SK-N-SH (cell line): ENCODE data around the gene ACTR3. TPM values are rescaled to one million over a fixed set of nuclear protein-coding genes. Genes with fewer than 3 reads are reported as not detected.

Experiments used
- CTCF ChIA-PET: fragments of 300-600, 350-600 bp; formaldehyde crosslinking; extraction: SDS; loops from one replicate; lab custom pipeline; 2021; lab: Yijun Ruan, JAX
- POLR2A ChIA-PET: fragments of 350-600 bp; sonication (Branson Sonifier 250); formaldehyde crosslinking; extraction: SDS; loops from one replicate; lab custom pipeline; 2020; ENCODE audit warnings: antibody characterized with exemption, inconsistent platforms; lab: Yijun Ruan, JAX
- DNase-seq: peaks from one replicate; pipeline ENCODE4 v3.0.0; 2012
- H2AFZ ChIP-seq: fragments of 200-600 bp; sonication (generic); 2 replicates; pipeline ENCODE4 v1.8.1; 2016; ENCODE audit warnings: antibody characterized with exemption, mild to moderate bottlenecking, low read depth
- H3F3A ChIP-seq: fragments of 200-600 bp; sonication (generic); replicated peaks from 2 replicates; pipeline ENCODE3; 2016; ENCODE audit warnings: antibody characterized with exemption, mild to moderate bottlenecking; ENCODE audit not compliant: insufficient read depth
- H3K27ac ChIP-seq, 2 experiments: fragments of 200-500 bp in 1 of 2; fragments of 200-600 bp in 1 of 2; sonication (Bioruptor generic) in 1 of 2; sonication (generic), shearing (Covaris generic) in 1 of 2; 2 replicates each; pipeline versions ENCODE4 v1.5.1 to v1.6.1; 2014 to 2016; ENCODE audit warnings: low read depth in 2 of 2, inconsistent platforms in 1 of 2, low read length in 1 of 2, mild to moderate bottlenecking in 1 of 2, mixed read lengths in 1 of 2
- H3K27me3 ChIP-seq: fragments of 200-600 bp; sonication (generic), shearing (Covaris generic); 2 replicates; pipeline ENCODE4 v1.6.1; 2016; ENCODE audit warnings: mixed run types; ENCODE audit not compliant: insufficient read depth
- H3K36me3 ChIP-seq, 2 experiments: fragments of 200-500 bp in 1 of 2; fragments of 200-600 bp in 1 of 2; sonication (Bioruptor generic) in 1 of 2; sonication (generic) in 1 of 2; replicated peaks in 1 of 2; 2 replicates each; pipeline versions ENCODE3 to v1.5.1; 2014 to 2016; ENCODE audit warnings: low read length in 1 of 2, mild to moderate bottlenecking in 1 of 2; ENCODE audit not compliant: insufficient read depth in 2 of 2, control insufficient read depth in 1 of 2
- H3K4me1 ChIP-seq, 2 experiments: fragments of 200-500 bp in 1 of 2; fragments of 200-600 bp in 1 of 2; sonication (Bioruptor generic) in 1 of 2; sonication (generic), shearing (Covaris generic) in 1 of 2; 2 replicates each; pipeline versions ENCODE4 v1.5.1 to v1.6.1; 2014 to 2016; ENCODE audit warnings: low read depth in 1 of 2, low read length in 1 of 2, mixed run types in 1 of 2; ENCODE audit not compliant: insufficient read depth in 2 of 2, control insufficient read depth in 1 of 2
- H3K4me2 ChIP-seq: fragments of 200-600 bp; sonication (generic), shearing (Covaris generic); 2 replicates; pipeline ENCODE4 v1.6.1; 2017; ENCODE audit warnings: mixed run types
- H3K4me3 ChIP-seq, 2 experiments: fragments of 200-500 bp in 1 of 2; fragments of 200-600 bp in 1 of 2; sonication (Bioruptor generic) in 1 of 2; sonication (generic), shearing (Covaris generic) in 1 of 2; 2 replicates each; pipeline versions ENCODE4 v1.5.1 to v1.8.1; 2014 to 2016; ENCODE audit warnings: low read depth in 2 of 2, inconsistent platforms in 1 of 2, low read length in 1 of 2, mild to moderate bottlenecking in 1 of 2, mixed read lengths in 1 of 2, moderate library complexity in 1 of 2
- H3K79me2 ChIP-seq: fragments of 200-600 bp; sonication (generic); 2 replicates; pipeline ENCODE4 v1.8.1; 2017; ENCODE audit warnings: mild to moderate bottlenecking; ENCODE audit not compliant: insufficient read depth
- H3K9ac ChIP-seq: fragments of 200-600 bp; sonication (generic); 2 replicates; pipeline ENCODE4 v1.6.1; 2017; ENCODE audit warnings: mixed run types
- H3K9me2 ChIP-seq: fragments of 200-600 bp; sonication (generic); 2 replicates; pipeline ENCODE4 v1.6.1; 2017; ENCODE audit warnings: mixed run types
- H3K9me3 ChIP-seq: fragments of 200-600 bp; sonication (generic); 2 replicates; pipeline ENCODE4 v1.6.1; 2017; ENCODE audit warnings: mixed run types, mild to moderate bottlenecking, moderate library complexity
- H4K20me1 ChIP-seq: fragments of 200-600 bp; sonication (generic); 2 replicates; pipeline ENCODE4 v1.6.1; 2017; ENCODE audit warnings: mild to moderate bottlenecking, mixed run types; ENCODE audit not compliant: insufficient read depth
- CHD2 ChIP-seq: fragments of 150-350 bp; IDR thresholded peaks from 2 replicates; pipeline ENCODE4 v1.6.1; 2018; ENCODE audit warnings: low read length; ENCODE audit not compliant: partially characterized antibody
- EZH2phosphoT487 ChIP-seq: fragments of 200-600 bp; sonication (generic); IDR thresholded peaks from 2 replicates; pipeline ENCODE4 v1.6.1; 2017; ENCODE audit warnings: low read depth, mixed run types, mild to moderate bottlenecking, antibody characterized with exemption, moderate library complexity, borderline replicate concordance
- FOSL2 ChIP-seq: IDR thresholded peaks from 2 replicates; pipeline ENCODE4 v1.4.0; 2012; ENCODE audit warnings: low read depth, mild to moderate bottlenecking, moderate library complexity, borderline replicate concordance
- FOXM1 ChIP-seq: IDR thresholded peaks from 2 replicates; pipeline ENCODE4 v1.4.0; 2012; ENCODE audit warnings: low read depth, mild to moderate bottlenecking
- GABPA ChIP-seq: IDR thresholded peaks from 2 replicates; pipeline ENCODE4 v1.4.0; 2012; ENCODE audit warnings: low read depth, mild to moderate bottlenecking
- GATA2 ChIP-seq: sonication (generic); formaldehyde crosslinking; IDR thresholded peaks from 2 replicates; pipeline ENCODE4 v1.5.0; 2020; ENCODE audit warnings: mild to moderate bottlenecking, missing genetic modification reagents
- JUND ChIP-seq: IDR thresholded peaks from 2 replicates; pipeline ENCODE4 v1.4.0; 2012
- MEF2A ChIP-seq: IDR thresholded peaks from 2 replicates; pipeline ENCODE4 v1.4.0; 2012; ENCODE audit warnings: low read depth, borderline replicate concordance
- NFIC ChIP-seq: IDR thresholded peaks from 2 replicates; pipeline ENCODE4 v1.4.0; 2012; ENCODE audit warnings: borderline replicate concordance
- NRF1 ChIP-seq: IDR thresholded peaks from 2 replicates; pipeline ENCODE4 v1.6.1; 2012; ENCODE audit warnings: low read depth, mild to moderate bottlenecking, low read length
- POLR2AphosphoS5 ChIP-seq: IDR thresholded peaks from 2 replicates; pipeline ENCODE4 v1.6.1; 2012; ENCODE audit warnings: low read depth, low read length
- RCOR1 ChIP-seq: fragments of 150-350 bp; IDR thresholded peaks from 2 replicates; pipeline ENCODE4 v1.6.1; 2017; ENCODE audit warnings: antibody characterized with exemption, low read length
- RFX5 ChIP-seq: IDR thresholded peaks from 2 replicates; pipeline ENCODE4 v1.6.1; 2012; ENCODE audit warnings: mild to moderate bottlenecking, improper control_type of control experiment, low read length
- RXRA ChIP-seq: IDR thresholded peaks from 2 replicates; pipeline ENCODE4 v1.4.0; 2012; ENCODE audit warnings: low read depth, mild to moderate bottlenecking, borderline replicate concordance
- SMC3 ChIP-seq: IDR thresholded peaks from 2 replicates; pipeline ENCODE4 v1.6.1; 2012; ENCODE audit warnings: low read depth, low read length, improper control_type of control experiment
- TAF1 ChIP-seq: IDR thresholded peaks from 2 replicates; pipeline ENCODE4 v1.6.1; 2012; ENCODE audit warnings: low read depth, mild to moderate bottlenecking, low read length, moderate library complexity, borderline replicate concordance
- TCF12 ChIP-seq: IDR thresholded peaks from 2 replicates; pipeline ENCODE4 v1.4.0; 2012
- WGBS: methylation state at CpG from one replicate; pipeline ENCODE4 v1.1.6; 2017; ENCODE audit warnings: low lambda C conversion rate; 5-methylcytosine and 5-hydroxymethylcytosine counted together
- polyA plus RNA-seq, 3 experiments: library from polyadenylated mRNA; depleted of rRNA; stranded (reverse); fragments of >200 nt; gene quantifications; 2 replicates each; pipeline ENCODE4 v1.2.3, GENCODE V29; 2012
- TF ChIP-seq, protein P1 (sequence below): IDR thresholded peaks from 2 replicates; pipeline ENCODE4 v1.4.0; 2012; ENCODE audit warnings: low read depth
- TF ChIP-seq, protein P2 (sequence below): IDR thresholded peaks from 2 replicates; pipeline ENCODE4 v1.6.1; 2012; ENCODE audit warnings: mild to moderate bottlenecking, low read depth, low read length, moderate library complexity
- TF ChIP-seq, protein P3 (sequence below): fragments of 150-350 bp; IDR thresholded peaks from 2 replicates; pipeline ENCODE4 v1.6.1; 2016; ENCODE audit warnings: mild to moderate bottlenecking, low read depth, low read length
- TF ChIP-seq, protein P4 (sequence below): fragments of 200-600 bp; sonication (generic); IDR thresholded peaks from 2 replicates; pipeline ENCODE4 v1.6.1; 2017; ENCODE audit warnings: antibody characterized with exemption, mild to moderate bottlenecking, moderate library complexity

Gene ACTR3
- polyA plus RNA-seq, 1 of the 3 experiments (the other 2 are of a cell fraction): 90.8 TPM

DNA sequence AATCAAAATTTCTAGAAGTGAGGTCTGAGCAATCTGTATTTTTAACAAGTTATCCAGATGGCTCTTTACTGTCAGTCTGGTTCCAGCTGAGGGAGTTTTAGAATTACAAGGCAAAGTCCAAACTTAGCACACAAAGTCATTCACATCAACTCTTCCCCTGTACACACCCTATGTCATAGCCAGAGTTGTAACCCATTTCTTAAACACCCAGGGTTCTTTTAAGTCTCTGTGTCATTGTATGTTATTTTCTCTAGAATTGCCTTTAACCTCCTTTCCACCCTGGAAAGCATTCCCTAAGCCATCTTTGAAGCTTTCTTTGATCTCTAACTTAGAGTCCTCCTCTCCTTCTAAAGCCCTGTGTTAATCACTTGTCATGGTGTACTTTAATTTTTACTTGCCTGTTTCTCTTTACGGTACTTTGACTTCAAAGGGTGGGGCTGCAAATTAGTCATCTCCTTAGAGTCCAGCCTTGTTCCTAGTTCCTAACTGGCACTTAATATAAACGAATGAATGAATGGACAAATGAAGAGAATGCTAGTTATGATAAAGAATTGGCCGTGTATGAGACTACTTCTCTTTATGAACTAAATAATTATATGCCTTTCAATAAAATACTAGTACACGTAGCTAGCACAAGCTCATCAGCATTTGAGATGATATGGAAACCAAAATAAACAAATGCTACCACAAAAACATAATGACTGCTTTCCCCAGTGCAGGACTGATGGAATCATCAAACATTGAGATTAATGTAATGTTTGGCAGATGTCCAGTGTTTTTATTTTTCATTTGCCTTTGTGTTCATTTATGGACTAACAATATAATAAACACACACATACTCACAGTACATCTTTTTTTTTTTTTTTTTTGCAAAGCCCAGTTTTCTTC is 11.9 kb upstream of the ACTR3 start:
- Histone ChIP-seq H2AFZ (no peak overlapping the region), H3K4me1 (peaks cover 0 to 7% of the 10 kb centered on the region in 2 experiments; a peak in 2 of 4 replicates), H3K36me3 (peaks cover 0 to 3% of the 10 kb centered on the region in 2 experiments), H3K9me2 (no peaks in the 10 kb centered on the region), H3K9ac (no peak overlapping the region), H4K20me1 (no peaks in the 10 kb centered on the region), H3K79me2 (no peaks in the 10 kb centered on the region), H3K27me3 (no peaks in the 10 kb centered on the region), H3K4me2 (no peak overlapping the region), H3K4me3 (no peak overlapping the region), H3K9me3 (no peaks in the 10 kb centered on the region), H3K27ac (no peak overlapping the region), H3F3A (peaks cover 5% of the 10 kb centered on the region)
- DNase-seq: peak; percentile 19
- ChIA-PET POLR2A (no interaction called here), CTCF (interaction anchor here (1.2 kb wide), 1 partner anchor 25 kb away, joined by 3 read pairs; no protein-coding TSS in a partner anchor)
- 70% methylated on average over 4 of the region's 4 CpGs for WGBS
- no peak for TF ChIP-seq RCOR1
- TF ChIP-seq EZH2phosphoT487: no peak
- TF ChIP-seq MEF2A: no peak
- TF ChIP-seq TCF12: no peak
- TF ChIP-seq, protein P1, sequence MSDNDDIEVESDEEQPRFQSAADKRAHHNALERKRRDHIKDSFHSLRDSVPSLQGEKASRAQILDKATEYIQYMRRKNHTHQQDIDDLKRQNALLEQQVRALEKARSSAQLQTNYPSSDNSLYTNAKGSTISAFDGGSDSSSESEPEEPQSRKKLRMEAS: no peak
- no peak for TF ChIP-seq RFX5
- TF ChIP-seq JUND: no peak
- TF ChIP-seq NRF1: no peak
- TF ChIP-seq TAF1: no peak
- TF ChIP-seq FOSL2: no peak
- TF ChIP-seq, protein P2, sequence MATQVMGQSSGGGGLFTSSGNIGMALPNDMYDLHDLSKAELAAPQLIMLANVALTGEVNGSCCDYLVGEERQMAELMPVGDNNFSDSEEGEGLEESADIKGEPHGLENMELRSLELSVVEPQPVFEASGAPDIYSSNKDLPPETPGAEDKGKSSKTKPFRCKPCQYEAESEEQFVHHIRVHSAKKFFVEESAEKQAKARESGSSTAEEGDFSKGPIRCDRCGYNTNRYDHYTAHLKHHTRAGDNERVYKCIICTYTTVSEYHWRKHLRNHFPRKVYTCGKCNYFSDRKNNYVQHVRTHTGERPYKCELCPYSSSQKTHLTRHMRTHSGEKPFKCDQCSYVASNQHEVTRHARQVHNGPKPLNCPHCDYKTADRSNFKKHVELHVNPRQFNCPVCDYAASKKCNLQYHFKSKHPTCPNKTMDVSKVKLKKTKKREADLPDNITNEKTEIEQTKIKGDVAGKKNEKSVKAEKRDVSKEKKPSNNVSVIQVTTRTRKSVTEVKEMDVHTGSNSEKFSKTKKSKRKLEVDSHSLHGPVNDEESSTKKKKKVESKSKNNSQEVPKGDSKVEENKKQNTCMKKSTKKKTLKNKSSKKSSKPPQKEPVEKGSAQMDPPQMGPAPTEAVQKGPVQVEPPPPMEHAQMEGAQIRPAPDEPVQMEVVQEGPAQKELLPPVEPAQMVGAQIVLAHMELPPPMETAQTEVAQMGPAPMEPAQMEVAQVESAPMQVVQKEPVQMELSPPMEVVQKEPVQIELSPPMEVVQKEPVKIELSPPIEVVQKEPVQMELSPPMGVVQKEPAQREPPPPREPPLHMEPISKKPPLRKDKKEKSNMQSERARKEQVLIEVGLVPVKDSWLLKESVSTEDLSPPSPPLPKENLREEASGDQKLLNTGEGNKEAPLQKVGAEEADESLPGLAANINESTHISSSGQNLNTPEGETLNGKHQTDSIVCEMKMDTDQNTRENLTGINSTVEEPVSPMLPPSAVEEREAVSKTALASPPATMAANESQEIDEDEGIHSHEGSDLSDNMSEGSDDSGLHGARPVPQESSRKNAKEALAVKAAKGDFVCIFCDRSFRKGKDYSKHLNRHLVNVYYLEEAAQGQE: no peak

DNA sequence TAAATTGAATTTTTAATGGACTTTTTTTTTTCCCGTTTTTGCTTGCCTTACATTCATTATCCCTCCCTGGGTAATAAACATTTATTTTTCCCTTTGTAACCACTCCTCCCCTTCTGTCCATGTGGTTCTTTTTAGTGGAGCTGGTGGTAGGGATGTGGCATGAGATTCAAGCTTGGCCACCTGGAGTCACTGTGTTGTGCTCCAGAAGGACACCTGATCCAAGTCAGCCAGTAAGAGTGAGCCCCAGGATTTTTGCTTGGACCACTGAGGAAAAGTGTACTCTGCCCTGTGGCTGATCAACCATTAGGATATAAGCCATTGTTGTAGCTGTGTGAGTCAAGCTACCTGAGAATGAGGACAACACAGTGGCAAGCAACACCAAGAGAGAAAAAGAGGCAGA is 11.1 kb upstream of the ACTR3 start:
- POLR2A ChIA-PET: no interaction called here
- H3K4me1 ChIP-seq: peaks cover 0 to 7% of the 10 kb centered on the region in 2 experiments; a peak in 2 of 4 replicates
- no peak for TF ChIP-seq FOXM1
- no peak for TF ChIP-seq RXRA
- TF ChIP-seq, protein P3, sequence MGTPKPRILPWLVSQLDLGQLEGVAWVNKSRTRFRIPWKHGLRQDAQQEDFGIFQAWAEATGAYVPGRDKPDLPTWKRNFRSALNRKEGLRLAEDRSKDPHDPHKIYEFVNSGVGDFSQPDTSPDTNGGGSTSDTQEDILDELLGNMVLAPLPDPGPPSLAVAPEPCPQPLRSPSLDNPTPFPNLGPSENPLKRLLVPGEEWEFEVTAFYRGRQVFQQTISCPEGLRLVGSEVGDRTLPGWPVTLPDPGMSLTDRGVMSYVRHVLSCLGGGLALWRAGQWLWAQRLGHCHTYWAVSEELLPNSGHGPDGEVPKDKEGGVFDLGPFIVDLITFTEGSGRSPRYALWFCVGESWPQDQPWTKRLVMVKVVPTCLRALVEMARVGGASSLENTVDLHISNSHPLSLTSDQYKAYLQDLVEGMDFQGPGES: no peak
- TF ChIP-seq, protein P4, sequence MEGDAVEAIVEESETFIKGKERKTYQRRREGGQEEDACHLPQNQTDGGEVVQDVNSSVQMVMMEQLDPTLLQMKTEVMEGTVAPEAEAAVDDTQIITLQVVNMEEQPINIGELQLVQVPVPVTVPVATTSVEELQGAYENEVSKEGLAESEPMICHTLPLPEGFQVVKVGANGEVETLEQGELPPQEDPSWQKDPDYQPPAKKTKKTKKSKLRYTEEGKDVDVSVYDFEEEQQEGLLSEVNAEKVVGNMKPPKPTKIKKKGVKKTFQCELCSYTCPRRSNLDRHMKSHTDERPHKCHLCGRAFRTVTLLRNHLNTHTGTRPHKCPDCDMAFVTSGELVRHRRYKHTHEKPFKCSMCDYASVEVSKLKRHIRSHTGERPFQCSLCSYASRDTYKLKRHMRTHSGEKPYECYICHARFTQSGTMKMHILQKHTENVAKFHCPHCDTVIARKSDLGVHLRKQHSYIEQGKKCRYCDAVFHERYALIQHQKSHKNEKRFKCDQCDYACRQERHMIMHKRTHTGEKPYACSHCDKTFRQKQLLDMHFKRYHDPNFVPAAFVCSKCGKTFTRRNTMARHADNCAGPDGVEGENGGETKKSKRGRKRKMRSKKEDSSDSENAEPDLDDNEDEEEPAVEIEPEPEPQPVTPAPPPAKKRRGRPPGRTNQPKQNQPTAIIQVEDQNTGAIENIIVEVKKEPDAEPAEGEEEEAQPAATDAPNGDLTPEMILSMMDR: no peak
- TF ChIP-seq GATA2 (CRISPR knock-in tag): no peak
- no peak for TF ChIP-seq CHD2
- no peak for TF ChIP-seq TCF12
- no peak for TF ChIP-seq TAF1
- no peak for TF ChIP-seq GABPA
- no peak for TF ChIP-seq SMC3
- no peak for TF ChIP-seq POLR2AphosphoS5
- no peak for TF ChIP-seq NFIC
- no peak for TF ChIP-seq JUND

More for the DNA sequence above, 11.1 kb upstream of the ACTR3 start:
- Histone ChIP-seq H3K4me3 (no peak overlapping the region), H3K79me2 (no peaks in the 10 kb centered on the region), H3K27ac (no peak overlapping the region), H4K20me1 (no peaks in the 10 kb centered on the region), H3K9me2 (no peaks in the 10 kb centered on the region), H3F3A (peaks cover 5% of the 10 kb centered on the region), H3K27me3 (no peaks in the 10 kb centered on the region), H3K36me3 (peaks cover 0 to 3% of the 10 kb centered on the region in 2 experiments), H3K9me3 (no peaks in the 10 kb centered on the region), H3K9ac (no peak overlapping the region), H2AFZ (no peak overlapping the region), H3K4me2 (no peak overlapping the region)
- CTCF ChIA-PET: interaction anchor here (1.2 kb wide), 1 partner anchor 26 kb away, joined by 3 read pairs; no protein-coding TSS in a partner anchor
- WGBS: 50% methylated on average over 1 of the region's 1 CpG
- peak; percentile 17 for DNase-seq
